ENCODE results near the gene NTMT1. TPM values are rescaled to one million over a fixed set of nuclear protein-coding genes. Genes with fewer than 3 reads are reported as not detected.

NTMT1 gene
- total RNA-seq, 1 donor from 2014 or later = 62.6 TPM

GRCh38 chr9:129653823-129654553, 28.0 kb downstream of the NTMT1 start:
- Mint-ChIP-seq H3K4me3 (ENCODE audit: unreplicated experiment) (no peak overlapping the region), H3K27me3 (ENCODE audit: unreplicated experiment) (peaks cover 6% of the 10 kb centered on the region), H3K4me1 (ENCODE audit: low read depth, unreplicated experiment) (peaks cover 2% of the 10 kb centered on the region), H3K36me3 (ENCODE audit: unreplicated experiment) (no peaks in the 10 kb centered on the region), H3K27ac (ENCODE audit: unreplicated experiment) (no peak overlapping the region), H3K9me3 (ENCODE audit: unreplicated experiment) (peaks cover 2% of the 10 kb centered on the region)
- DNase-seq = no peak
- TF ChIP-seq CTCF (IDR thresholded peaks at IDR 0.05; ENCODE audit: partially characterized antibody, unreplicated experiment) = no peak

- Mint-ChIP-seq H3K4me1 (ENCODE audit: low read depth, unreplicated experiment) (peaks cover 2% of the 10 kb centered on the region), H3K36me3 (ENCODE audit: unreplicated experiment) (no peaks in the 10 kb centered on the region), H3K27me3 (ENCODE audit: unreplicated experiment) (peaks cover 6% of the 10 kb centered on the region), H3K9me3 (ENCODE audit: unreplicated experiment) (peaks cover 2% of the 10 kb centered on the region), H3K27ac (ENCODE audit: unreplicated experiment) (no peak overlapping the region), H3K4me3 (ENCODE audit: unreplicated experiment) (no peak overlapping the region)
- no peak for TF ChIP-seq CTCF (IDR thresholded peaks at IDR 0.05; ENCODE audit: partially characterized antibody, unreplicated experiment)
- DNase-seq = no peak
Observed at GRCh38 chr9:129654554-129655040, 28.6 kb downstream of the NTMT1 start.

GRCh38 chr9:129655154-129655553, 29.2 kb downstream of the NTMT1 start:
- Mint-ChIP-seq H3K27me3 (ENCODE audit: unreplicated experiment) (peaks cover 4% of the 10 kb centered on the region), H3K9me3 (ENCODE audit: unreplicated experiment) (peaks cover 2% of the 10 kb centered on the region), H3K4me3 (ENCODE audit: unreplicated experiment) (no peak overlapping the region), H3K36me3 (ENCODE audit: unreplicated experiment) (no peaks in the 10 kb centered on the region), H3K27ac (ENCODE audit: unreplicated experiment) (no peak overlapping the region), H3K4me1 (ENCODE audit: low read depth, unreplicated experiment) (peaks cover under 1% of the 10 kb centered on the region)
- DNase-seq = no peak
- TF ChIP-seq CTCF (IDR thresholded peaks at IDR 0.05; ENCODE audit: partially characterized antibody, unreplicated experiment) = no peak

- no peak for TF ChIP-seq CTCF (IDR thresholded peaks at IDR 0.05; ENCODE audit: partially characterized antibody, unreplicated experiment)
- Mint-ChIP-seq H3K36me3 (ENCODE audit: unreplicated experiment) (no peaks in the 10 kb centered on the region), H3K27ac (ENCODE audit: unreplicated experiment) (no peak overlapping the region), H3K27me3 (ENCODE audit: unreplicated experiment) (peaks cover 1% of the 10 kb centered on the region), H3K4me3 (ENCODE audit: unreplicated experiment) (no peak overlapping the region), H3K9me3 (ENCODE audit: unreplicated experiment) (no peaks in the 10 kb centered on the region), H3K4me1 (ENCODE audit: low read depth, unreplicated experiment) (no peaks in the 10 kb centered on the region)
- DNase-seq = no peak
Observed at GRCh38 chr9:129655696-129656095, 29.7 kb downstream of the NTMT1 start.

GRCh38 chr9:129656795-129657390, 30.9 kb downstream of the NTMT1 start:
- no peak for DNase-seq
- Mint-ChIP-seq H3K27ac (ENCODE audit: unreplicated experiment) (no peak overlapping the region), H3K4me1 (ENCODE audit: low read depth, unreplicated experiment) (no peaks in the 10 kb centered on the region), H3K4me3 (ENCODE audit: unreplicated experiment) (no peak overlapping the region), H3K27me3 (ENCODE audit: unreplicated experiment) (peaks cover 1% of the 10 kb centered on the region), H3K9me3 (ENCODE audit: unreplicated experiment) (no peaks in the 10 kb centered on the region), H3K36me3 (ENCODE audit: unreplicated experiment) (no peaks in the 10 kb centered on the region)
- no peak for TF ChIP-seq CTCF (IDR thresholded peaks at IDR 0.05; ENCODE audit: partially characterized antibody, unreplicated experiment)
